Measurements from ENCODE around the gene CCDC88B. TPM values are rescaled to one million over a fixed set of nuclear protein-coding genes. Genes with fewer than 3 reads are reported as not detected.

Gene CCDC88B
- total and polyA plus RNA-seq, 9 of the 15 experiments (the other 6 are each of a cell fraction or from before 2014, with no cell fraction given) = 0.13 to 18.1 (median 7.9) TPM

DNA sequence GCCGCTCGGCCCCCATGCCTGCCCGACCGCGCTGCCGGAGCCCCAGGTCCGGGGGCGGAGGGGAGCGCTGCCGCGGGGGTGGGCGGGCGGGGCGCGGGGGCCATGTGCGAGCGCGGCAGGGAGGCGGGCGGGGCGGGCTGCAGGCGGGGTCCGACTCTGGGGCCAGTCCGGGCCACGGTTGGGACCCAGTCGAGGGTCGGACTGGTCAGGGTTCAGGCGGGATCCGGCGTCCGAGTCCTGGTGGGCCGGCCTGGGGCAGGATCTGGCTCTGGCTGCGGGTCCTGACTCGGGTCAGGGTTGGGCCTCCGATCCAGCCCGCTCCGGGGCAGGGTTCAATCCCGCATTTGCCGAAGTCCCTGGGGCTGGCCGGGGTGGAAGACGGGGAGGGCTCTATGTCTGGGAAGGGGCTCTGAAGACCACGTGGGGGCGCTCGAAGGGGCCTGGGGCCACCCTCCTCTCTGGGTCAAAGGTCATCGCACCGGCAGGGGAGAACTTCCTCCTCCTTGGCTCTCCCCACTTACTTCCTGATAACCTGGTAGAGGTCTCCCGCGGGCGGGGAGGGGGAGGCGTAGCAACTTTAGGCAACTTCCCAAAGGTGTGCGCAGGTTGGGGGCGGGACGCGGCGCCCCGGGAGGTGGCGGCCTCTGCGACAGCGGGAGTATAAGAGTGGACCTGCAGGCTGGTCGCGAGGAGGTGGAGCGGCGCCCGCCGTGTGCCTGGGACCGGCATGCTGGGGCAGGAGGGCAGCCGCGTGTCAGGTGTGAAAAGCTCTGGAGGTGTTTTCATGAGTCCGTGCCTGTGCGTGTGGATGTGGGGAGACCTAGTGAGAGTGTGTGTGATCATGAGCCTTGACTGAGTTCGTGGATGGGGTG, 34.1 kb upstream of the CCDC88B start (continued):
- TF ChIP-seq ZNF740 (CRISPR knock-in tag; IDR thresholded peaks at IDR 0.05) = no peak
- no peak for TF ChIP-seq ZNF740 (tag; IDR thresholded peaks at IDR 0.05)
- TF ChIP-seq RHOXF2B (CRISPR knock-in tag; conservative IDR thresholded peaks at IDR 0.05) = no peak
- TF ChIP-seq, protein P1, sequence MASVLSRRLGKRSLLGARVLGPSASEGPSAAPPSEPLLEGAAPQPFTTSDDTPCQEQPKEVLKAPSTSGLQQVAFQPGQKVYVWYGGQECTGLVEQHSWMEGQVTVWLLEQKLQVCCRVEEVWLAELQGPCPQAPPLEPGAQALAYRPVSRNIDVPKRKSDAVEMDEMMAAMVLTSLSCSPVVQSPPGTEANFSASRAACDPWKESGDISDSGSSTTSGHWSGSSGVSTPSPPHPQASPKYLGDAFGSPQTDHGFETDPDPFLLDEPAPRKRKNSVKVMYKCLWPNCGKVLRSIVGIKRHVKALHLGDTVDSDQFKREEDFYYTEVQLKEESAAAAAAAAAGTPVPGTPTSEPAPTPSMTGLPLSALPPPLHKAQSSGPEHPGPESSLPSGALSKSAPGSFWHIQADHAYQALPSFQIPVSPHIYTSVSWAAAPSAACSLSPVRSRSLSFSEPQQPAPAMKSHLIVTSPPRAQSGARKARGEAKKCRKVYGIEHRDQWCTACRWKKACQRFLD (CRISPR knock-in tag; IDR thresholded peaks at IDR 0.05) = peak; percentile 88
- peak; percentile 97 for TF ChIP-seq NR2C1 (IDR thresholded peaks at IDR 0.05)
- TF ChIP-seq NR2C1 (tag; IDR thresholded peaks at IDR 0.05) = peak; percentile 98
- no peak for TF ChIP-seq POLR3G (IDR thresholded peaks at IDR 0.05; ENCODE audit: extremely low read depth, insufficient read length, insufficient replicate concordance)
- TF ChIP-seq EZH2 (IDR thresholded peaks at IDR 0.05; ENCODE audit: borderline replicate concordance, low read depth, low read length) = no peak
- no peak for TF ChIP-seq NCOA1 (IDR thresholded peaks at IDR 0.05; ENCODE audit: low read depth)
- peak; percentile 97 for TF ChIP-seq NR2C2 (CRISPR knock-in tag; IDR thresholded peaks at IDR 0.05)
- TF ChIP-seq NR2C2 (tag; IDR thresholded peaks at IDR 0.05) = peak; percentile 99
- TF ChIP-seq, protein P2, sequence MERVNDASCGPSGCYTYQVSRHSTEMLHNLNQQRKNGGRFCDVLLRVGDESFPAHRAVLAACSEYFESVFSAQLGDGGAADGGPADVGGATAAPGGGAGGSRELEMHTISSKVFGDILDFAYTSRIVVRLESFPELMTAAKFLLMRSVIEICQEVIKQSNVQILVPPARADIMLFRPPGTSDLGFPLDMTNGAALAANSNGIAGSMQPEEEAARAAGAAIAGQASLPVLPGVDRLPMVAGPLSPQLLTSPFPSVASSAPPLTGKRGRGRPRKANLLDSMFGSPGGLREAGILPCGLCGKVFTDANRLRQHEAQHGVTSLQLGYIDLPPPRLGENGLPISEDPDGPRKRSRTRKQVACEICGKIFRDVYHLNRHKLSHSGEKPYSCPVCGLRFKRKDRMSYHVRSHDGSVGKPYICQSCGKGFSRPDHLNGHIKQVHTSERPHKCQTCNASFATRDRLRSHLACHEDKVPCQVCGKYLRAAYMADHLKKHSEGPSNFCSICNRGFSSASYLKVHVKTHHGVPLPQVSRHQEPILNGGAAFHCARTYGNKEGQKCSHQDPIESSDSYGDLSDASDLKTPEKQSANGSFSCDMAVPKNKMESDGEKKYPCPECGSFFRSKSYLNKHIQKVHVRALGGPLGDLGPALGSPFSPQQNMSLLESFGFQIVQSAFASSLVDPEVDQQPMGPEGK (CRISPR knock-in tag; IDR thresholded peaks at IDR 0.05; ENCODE audit: borderline replicate concordance) = no peak
- 0 out of 2 replicates have a peak, but pooled peaks have one; percentile 5 for TF ChIP-seq CREB1 (IDR thresholded peaks at IDR 0.05)
- TF ChIP-seq CREB1 (CRISPR knock-in tag; IDR thresholded peaks at IDR 0.05) = no peak
- no peak for TF ChIP-seq ARID3A (IDR thresholded peaks at IDR 0.05; ENCODE audit: borderline replicate concordance, low read depth, low read length)
- no peak; a peak in 1 of 4 replicates for TF ChIP-seq NONO (IDR thresholded peaks at IDR 0.05; ENCODE audit: low read depth in 2 of 2, low read length in 1 of 2)
- TF ChIP-seq ZBTB7A (IDR thresholded peaks at IDR 0.05; ENCODE audit: borderline replicate concordance, control insufficient read depth, low read depth, low read length) = peak; percentile 97
- TF ChIP-seq RBM15 (IDR thresholded peaks at IDR 0.05; ENCODE audit: insufficient read depth, low read length) = no peak
- peak; percentile 4; the same call in 1 of the 2 replicates for TF ChIP-seq KLF6 (CRISPR knock-in tag; IDR thresholded peaks at IDR 0.05; ENCODE audit: borderline replicate concordance)
- no peak for TF ChIP-seq ARNT (IDR thresholded peaks at IDR 0.05)
